Panc1 (cell line): ENCODE measurements around the gene OPN1LW.

Experiments
- CTCF ChIP-seq: fragments of 450-650 bp; IDR thresholded peaks from 2 replicates; pipeline ENCODE4 v1.5.1; 2017; ENCODE audit warnings: mild to moderate bottlenecking
- POLR2AphosphoS5 ChIP-seq: IDR thresholded peaks from 2 replicates; pipeline ENCODE4 v1.6.1; 2012; ENCODE audit warnings: mild to moderate bottlenecking, low read depth, low read length, moderate library complexity
- REST ChIP-seq, 2 experiments: IDR thresholded peaks; 2 replicates each; pipeline ENCODE4 v1.6.1; 2011 to 2012; ENCODE audit warnings: low read depth in 2 of 2, control low read depth in 1 of 2, low read length in 1 of 2, mild to moderate bottlenecking in 1 of 2, moderate library complexity in 1 of 2; ENCODE audit not compliant: insufficient read depth in 1 of 2

- TF ChIP-seq POLR2AphosphoS5, result no peak
- TF ChIP-seq CTCF, result no peak
- no peak for TF ChIP-seq REST (IDR thresholded peaks at IDR 0.05; ENCODE audit: insufficient read depth in 1 of 2, low read depth in 2 of 2, low read length in 1 of 2)
Observed at GRCh38 chrX:154142386-154142785, 1.7 kb upstream of the OPN1LW start.
